ENCODE data around the gene MST1. TPM values are rescaled to one million over a fixed set of nuclear protein-coding genes. Genes with fewer than 3 reads are reported as not detected.

MST1 gene
- polyA plus RNA-seq, 1 donor, result 16.7 TPM

Other genes starting within 250 kb of the MST1 start
- gene DAG1, start 219.2 kb downstream of the MST1 start, polyA plus RNA-seq (ENCODE audit: insufficient read length), result 266 TPM
- 1.4 TPM for gene BSN, start 135.0 kb downstream of the MST1 start, polyA plus RNA-seq (ENCODE audit: insufficient read length)
- 66.4 TPM for gene APEH, start 15.1 kb downstream of the MST1 start, polyA plus RNA-seq (ENCODE audit: insufficient read length)
- gene RNF123, start 83 bp upstream of the MST1 start, polyA plus RNA-seq (ENCODE audit: insufficient read length), result 56.9 TPM
- gene AMIGO3, start 30.2 kb upstream of the MST1 start, polyA plus RNA-seq (ENCODE audit: insufficient read length), result 4.8 TPM
- gene GMPPB, start 34.5 kb upstream of the MST1 start, polyA plus RNA-seq (ENCODE audit: insufficient read length), result 10.9 TPM
- gene IP6K1, start 97.1 kb upstream of the MST1 start, polyA plus RNA-seq (ENCODE audit: insufficient read length), result 22.7 TPM
- not detected for gene CDHR4, start 110.4 kb upstream of the MST1 start, polyA plus RNA-seq (ENCODE audit: insufficient read length)
- gene INKA1, start 113.8 kb upstream of the MST1 start, polyA plus RNA-seq (ENCODE audit: insufficient read length), result 7.4 TPM
- 20.5 TPM for gene UBA7, start 124.5 kb upstream of the MST1 start, polyA plus RNA-seq (ENCODE audit: insufficient read length)
- 4.8 TPM for gene TRAIP, start 167.1 kb upstream of the MST1 start, polyA plus RNA-seq (ENCODE audit: insufficient read length)
- 0.09 TPM for gene CAMKV, start 180.4 kb upstream of the MST1 start, polyA plus RNA-seq (ENCODE audit: insufficient read length)
- 4.4 TPM for gene MST1R, start 214.4 kb upstream of the MST1 start, polyA plus RNA-seq (ENCODE audit: insufficient read length)
- gene MON1A, start 240.3 kb upstream of the MST1 start, polyA plus RNA-seq (ENCODE audit: insufficient read length), result 9.7 TPM